ENCODE results near the gene TMEM18.
"Not testable (repeated sequence)": the region's sequence is repeated elsewhere in the genome, so short reads cannot be mapped to it uniquely, and the experiment has no call there.

Gene TMEM18

GRCh38 chr2:693606-694005 lies 16.4 kb upstream of the TMEM18 start:
- Histone ChIP-seq H3K27ac (ENCODE audit: low read depth, low read length) (no peak overlapping the region), H3K36me3 (ENCODE audit: insufficient read depth, low read length) (no peaks in the 10 kb centered on the region), H2AFZ (ENCODE audit: low read length, unreplicated experiment) (no peak overlapping the region)

GRCh38 chr2:692767-693166 lies 15.6 kb upstream of the TMEM18 start:
- no peaks in the 10 kb centered on the region for H3K4me1 ChIP-seq (ENCODE audit: control insufficient read depth, insufficient read depth, low read length, unreplicated experiment)
- H2AFZ ChIP-seq (ENCODE audit: low read length, unreplicated experiment): no peak overlapping the region
- H3K36me3 ChIP-seq (ENCODE audit: insufficient read depth, low read length): no peaks in the 10 kb centered on the region
- H3K27me3 ChIP-seq (ENCODE audit: insufficient read depth, low read length): peaks cover 18% of the 10 kb centered on the region; the same call in 1 of the 2 replicates
- H3K79me2 ChIP-seq (ENCODE audit: control insufficient read depth, insufficient read depth, low read length, unreplicated experiment): no peaks in the 10 kb centered on the region
- H3K4me3 ChIP-seq (ENCODE audit: low read depth, low read length): no peak overlapping the region
- no peak overlapping the region for H3K27ac ChIP-seq (ENCODE audit: low read depth, low read length)

More at GRCh38 chr2:693606-694005, 16.4 kb upstream of the TMEM18 start:
- Histone ChIP-seq H3K4me1 (ENCODE audit: control insufficient read depth, insufficient read depth, low read length, unreplicated experiment) (no peaks in the 10 kb centered on the region), H3K79me2 (ENCODE audit: control insufficient read depth, insufficient read depth, low read length, unreplicated experiment) (no peaks in the 10 kb centered on the region), H3K27me3 (ENCODE audit: insufficient read depth, low read length) (peaks cover 10% of the 10 kb centered on the region; the same call in 1 of the 2 replicates), H3K4me3 (ENCODE audit: low read depth, low read length) (no peak overlapping the region)

- Histone ChIP-seq H3K36me3 (ENCODE audit: insufficient read depth, low read length) (no peaks in the 10 kb centered on the region), H3K4me3 (ENCODE audit: low read depth, low read length) (no peak overlapping the region), H3K79me2 (ENCODE audit: control insufficient read depth, insufficient read depth, low read length, unreplicated experiment) (no peaks in the 10 kb centered on the region), H3K27ac (ENCODE audit: low read depth, low read length) (no peak overlapping the region), H2AFZ (ENCODE audit: low read length, unreplicated experiment) (no peak overlapping the region), H3K27me3 (ENCODE audit: insufficient read depth, low read length) (peaks cover 19% of the 10 kb centered on the region; the same call in 1 of the 2 replicates), H3K4me1 (ENCODE audit: control insufficient read depth, insufficient read depth, low read length, unreplicated experiment) (no peaks in the 10 kb centered on the region)
Observed at GRCh38 chr2:691821-692761, 14.9 kb upstream of the TMEM18 start.

- Histone ChIP-seq H3K27me3 (ENCODE audit: insufficient read depth, low read length) (peaks cover 19% of the 10 kb centered on the region; the same call in 1 of the 2 replicates), H3K4me1 (ENCODE audit: control insufficient read depth, insufficient read depth, low read length, unreplicated experiment) (no peaks in the 10 kb centered on the region), H3K4me3 (ENCODE audit: low read depth, low read length) (no peak overlapping the region), H3K27ac (ENCODE audit: low read depth, low read length) (no peak overlapping the region), H3K36me3 (ENCODE audit: insufficient read depth, low read length) (no peaks in the 10 kb centered on the region), H2AFZ (ENCODE audit: low read length, unreplicated experiment) (no peak overlapping the region), H3K79me2 (ENCODE audit: control insufficient read depth, insufficient read depth, low read length, unreplicated experiment) (no peaks in the 10 kb centered on the region)
Observed at GRCh38 chr2:690799-691198, 13.6 kb upstream of the TMEM18 start.

- Histone ChIP-seq H3K27ac (ENCODE audit: low read depth, low read length) (no peak overlapping the region), H2AFZ (ENCODE audit: low read length, unreplicated experiment) (no peak overlapping the region), H3K79me2 (ENCODE audit: control insufficient read depth, insufficient read depth, low read length, unreplicated experiment) (no peaks in the 10 kb centered on the region), H3K36me3 (ENCODE audit: insufficient read depth, low read length) (no peaks in the 10 kb centered on the region), H3K27me3 (ENCODE audit: insufficient read depth, low read length) (peaks cover 19% of the 10 kb centered on the region; the same call in 1 of the 2 replicates), H3K4me3 (ENCODE audit: low read depth, low read length) (no peak overlapping the region), H3K4me1 (ENCODE audit: control insufficient read depth, insufficient read depth, low read length, unreplicated experiment) (no peaks in the 10 kb centered on the region)
Observed at GRCh38 chr2:689877-690510, 12.8 kb upstream of the TMEM18 start.

- H3K4me3 ChIP-seq (ENCODE audit: low read depth, low read length): no peak overlapping the region
- peaks cover 15% of the 10 kb centered on the region; the same call in 1 of the 2 replicates for H3K27me3 ChIP-seq (ENCODE audit: insufficient read depth, low read length)
- H3K79me2 ChIP-seq (ENCODE audit: control insufficient read depth, insufficient read depth, low read length, unreplicated experiment): no peaks in the 10 kb centered on the region
- no peak overlapping the region for H3K27ac ChIP-seq (ENCODE audit: low read depth, low read length)
- H3K4me1 ChIP-seq (ENCODE audit: control insufficient read depth, insufficient read depth, low read length, unreplicated experiment): no peaks in the 10 kb centered on the region
- H3K36me3 ChIP-seq (ENCODE audit: insufficient read depth, low read length): no peaks in the 10 kb centered on the region
- no peak overlapping the region for H2AFZ ChIP-seq (ENCODE audit: low read length, unreplicated experiment)
Observed at GRCh38 chr2:689237-689636, 12.0 kb upstream of the TMEM18 start.

- H3K27me3 ChIP-seq (ENCODE audit: insufficient read depth, low read length): peaks cover 14% of the 10 kb centered on the region; the same call in 1 of the 2 replicates
- no peak overlapping the region for H3K27ac ChIP-seq (ENCODE audit: low read depth, low read length)
- H3K79me2 ChIP-seq (ENCODE audit: control insufficient read depth, insufficient read depth, low read length, unreplicated experiment): no peaks in the 10 kb centered on the region
- no peak overlapping the region for H2AFZ ChIP-seq (ENCODE audit: low read length, unreplicated experiment)
- no peak overlapping the region for H3K4me3 ChIP-seq (ENCODE audit: low read depth, low read length)
- H3K36me3 ChIP-seq (ENCODE audit: insufficient read depth, low read length): no peaks in the 10 kb centered on the region
- H3K4me1 ChIP-seq (ENCODE audit: control insufficient read depth, insufficient read depth, low read length, unreplicated experiment): no peaks in the 10 kb centered on the region
Observed at GRCh38 chr2:688504-689076, 11.4 kb upstream of the TMEM18 start.

GRCh38 chr2:685421-685820 lies 8.2 kb upstream of the TMEM18 start:
- Histone ChIP-seq H3K36me3 (ENCODE audit: insufficient read depth, low read length) (no peaks in the 10 kb centered on the region), H3K79me2 (ENCODE audit: control insufficient read depth, insufficient read depth, low read length, unreplicated experiment) (no peaks in the 10 kb centered on the region)

GRCh38 chr2:684913-685312 lies 7.7 kb upstream of the TMEM18 start:
- H3K27me3 ChIP-seq (ENCODE audit: insufficient read depth, low read length): peaks cover 14% of the 10 kb centered on the region; the same call in 1 of the 2 replicates
- not testable (repeated sequence) for H3K4me3 ChIP-seq (ENCODE audit: low read depth, low read length); H3K4me1 ChIP-seq (ENCODE audit: control insufficient read depth, insufficient read depth, low read length, unreplicated experiment); H3K79me2 ChIP-seq (ENCODE audit: control insufficient read depth, insufficient read depth, low read length, unreplicated experiment); H2AFZ ChIP-seq (ENCODE audit: low read length, unreplicated experiment); H3K36me3 ChIP-seq (ENCODE audit: insufficient read depth, low read length); H3K27ac ChIP-seq (ENCODE audit: low read depth, low read length)

More at GRCh38 chr2:685421-685820, 8.2 kb upstream of the TMEM18 start:
- no peak overlapping the region for H2AFZ ChIP-seq (ENCODE audit: low read length, unreplicated experiment)
- no peak overlapping the region for H3K27ac ChIP-seq (ENCODE audit: low read depth, low read length)
- H3K4me3 ChIP-seq (ENCODE audit: low read depth, low read length): no peak overlapping the region
- H3K4me1 ChIP-seq (ENCODE audit: control insufficient read depth, insufficient read depth, low read length, unreplicated experiment): no peaks in the 10 kb centered on the region
- peaks cover 14% of the 10 kb centered on the region; the same call in 1 of the 2 replicates for H3K27me3 ChIP-seq (ENCODE audit: insufficient read depth, low read length)

GRCh38 chr2:682226-682625 lies 5.0 kb upstream of the TMEM18 start:
- no peak overlapping the region for H3K27ac ChIP-seq (ENCODE audit: low read depth, low read length)
- no peaks in the 10 kb centered on the region for H3K4me1 ChIP-seq (ENCODE audit: control insufficient read depth, insufficient read depth, low read length, unreplicated experiment)
- peaks cover 2% of the 10 kb centered on the region for H3K79me2 ChIP-seq (ENCODE audit: control insufficient read depth, insufficient read depth, low read length, unreplicated experiment)
- H3K27me3 ChIP-seq (ENCODE audit: insufficient read depth, low read length): no peaks in the 10 kb centered on the region
- no peaks in the 10 kb centered on the region for H3K36me3 ChIP-seq (ENCODE audit: insufficient read depth, low read length)
- no peak overlapping the region for H3K4me3 ChIP-seq (ENCODE audit: low read depth, low read length)
- H2AFZ ChIP-seq (ENCODE audit: low read length, unreplicated experiment): no peak overlapping the region

Data from ACC112 (cell line).